ENCODE measurements around the gene VSNL1. TPM values are rescaled to one million over a fixed set of nuclear protein-coding genes. Genes with fewer than 3 reads are reported as not detected.
"Not testable (repeated sequence)": the region's sequence is repeated elsewhere in the genome, so short reads cannot be mapped to it uniquely, and the experiment has no call there.

VSNL1 gene
- total and polyA plus RNA-seq, 12 donors = 7.2 to 51.1 (median 21.2) TPM

DNA sequence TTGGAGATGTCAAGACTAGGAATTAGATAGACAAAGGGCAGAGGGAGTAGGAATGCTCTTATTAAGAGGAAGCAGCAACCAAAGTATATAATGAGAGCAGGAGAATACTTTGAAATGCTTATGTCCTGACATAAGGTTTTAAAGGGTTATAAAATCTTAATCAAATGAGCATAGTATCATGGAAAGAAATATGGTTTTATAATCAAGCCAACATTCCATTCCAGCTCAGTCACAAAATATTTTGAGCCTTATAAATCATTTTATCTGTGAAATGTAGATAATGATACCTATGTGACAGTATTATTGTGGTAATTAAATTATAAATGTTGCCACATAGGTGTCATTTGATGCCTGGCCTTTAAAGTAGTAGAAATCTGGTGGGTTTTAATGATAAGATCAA lies 17.6 kb downstream of the VSNL1 start:
- Histone ChIP-seq H3K27ac (no peak overlapping the region), H3K27me3 (no peaks in the 10 kb centered on the region), H3K4me1 (replicated peaks in 1 of 2) (no peaks in the 10 kb centered on the region), H3K4me3 (no peak overlapping the region), H3K9me3 (replicated peaks in 1 of 3) (no peaks in the 10 kb centered on the region), H3K36me3 (replicated peaks in 1 of 2) (no peaks in the 10 kb centered on the region)
- TF ChIP-seq CTCF (IDR thresholded peaks at IDR 0.05) = no peak
- no peak for TF ChIP-seq POLR2A (IDR thresholded peaks at IDR 0.05)
- intact Hi-C loops (cut with DNase I) = no loop called here
- DNase-seq = no peak

GRCh38 chr2:17558878-17559277 lies 18.4 kb downstream of the VSNL1 start:
- Histone ChIP-seq H3K4me1 (replicated peaks in 1 of 2) (no peaks in the 10 kb centered on the region), H3K27ac (no peak overlapping the region), H3K4me3 (no peak overlapping the region), H3K27me3 (no peaks in the 10 kb centered on the region), H3K36me3 (replicated peaks in 1 of 2) (no peaks in the 10 kb centered on the region), H3K9me3 (replicated peaks in 1 of 3) (no peaks in the 10 kb centered on the region)
- TF ChIP-seq POLR2A (IDR thresholded peaks at IDR 0.05) = no peak
- no peak for TF ChIP-seq CTCF (IDR thresholded peaks at IDR 0.05)
- no peak for DNase-seq
- 58 to 72% (median 65%) methylated on average over 3 of the region's 3 CpGs for WGBS, 4 donors
- intact Hi-C loops (cut with DNase I) = no loop called here

GRCh38 chr2:17565726-17566125 lies 25.2 kb downstream of the VSNL1 start:
- DNase-seq; H3K4me3 ChIP-seq; H3K27ac ChIP-seq; H3K36me3 ChIP-seq (replicated peaks in 1 of 2); H3K4me1 ChIP-seq (replicated peaks in 1 of 2); H3K9me3 ChIP-seq (replicated peaks in 1 of 3); H3K27me3 ChIP-seq; intact Hi-C loops (cut with DNase I): not testable (repeated sequence)
- 80 to 89% (median 85%) methylated on average over 3 of the region's 3 CpGs for WGBS, 4 donors

GRCh38 chr2:17571681-17572080 lies 31.2 kb downstream of the VSNL1 start:
- Histone ChIP-seq H3K27ac (no peak overlapping the region), H3K36me3 (replicated peaks in 1 of 2) (no peaks in the 10 kb centered on the region), H3K4me3 (no peak overlapping the region), H3K4me1 (replicated peaks in 1 of 2) (no peaks in the 10 kb centered on the region), H3K9me3 (replicated peaks in 1 of 3) (no peaks in the 10 kb centered on the region), H3K27me3 (no peaks in the 10 kb centered on the region)
- WGBS, 4 donors = 58 to 75% (median 70%) methylated on average over 1 of the region's 1 CpG
- no peak for DNase-seq
- intact Hi-C loops (cut with DNase I) = no loop called here
- TF ChIP-seq CTCF (IDR thresholded peaks at IDR 0.05) = no peak
- TF ChIP-seq POLR2A (IDR thresholded peaks at IDR 0.05) = no peak

DNA sequence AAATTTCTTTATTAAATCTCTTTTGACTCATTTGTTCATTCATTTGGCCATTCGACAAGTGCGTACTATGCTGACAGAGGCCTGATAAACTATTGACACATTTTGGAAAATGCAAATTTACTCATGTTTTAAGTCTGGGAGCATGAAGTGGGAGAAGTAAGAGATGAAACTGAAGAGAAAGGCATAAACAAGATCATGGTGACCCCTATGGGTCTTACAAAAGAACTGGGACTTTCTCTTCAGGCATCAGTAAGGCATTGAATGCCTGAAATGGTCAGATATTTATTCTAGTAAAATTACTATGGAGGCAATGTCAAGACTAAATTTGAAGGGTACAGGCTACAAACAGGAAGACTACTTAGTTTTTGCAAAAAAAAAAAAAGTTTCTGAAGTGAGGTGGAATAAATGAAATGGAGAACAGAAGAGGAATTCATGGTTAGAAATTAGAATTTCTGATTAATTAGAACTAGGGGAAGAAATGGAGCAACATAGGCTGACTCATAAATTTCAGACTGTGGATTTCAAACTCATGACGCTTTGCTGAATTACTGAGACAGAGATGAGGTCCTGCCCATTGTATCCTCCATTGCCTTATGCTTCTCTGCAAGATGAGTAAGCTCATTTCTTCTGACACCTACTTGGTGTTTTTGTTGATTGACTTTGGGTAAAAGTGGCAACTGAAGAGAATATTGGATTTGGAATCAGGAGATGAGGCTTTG lies 32.7 kb downstream of the VSNL1 start:
- WGBS, 4 donors = 78 to 86% (median 84%) methylated on average over 3 of the region's 3 CpGs
- no peak overlapping the region for H3K4me3 ChIP-seq
- no peaks in the 10 kb centered on the region for H3K9me3 ChIP-seq (replicated peaks in 1 of 3)
- peak overlapping the region in 1 of 5 donors; percentile 31 for H3K27ac ChIP-seq
- intact Hi-C loops (cut with DNase I) = no loop called here
- no peaks in the 10 kb centered on the region for H3K4me1 ChIP-seq (replicated peaks in 1 of 2)
- H3K27me3 ChIP-seq = no peaks in the 10 kb centered on the region
- DNase-seq = no peak
- no peaks in the 10 kb centered on the region for H3K36me3 ChIP-seq (replicated peaks in 1 of 2)
- TF ChIP-seq CTCF (IDR thresholded peaks at IDR 0.05) = peak in 1 of 6 experiments; percentile 11
- no peak for TF ChIP-seq POLR2A (IDR thresholded peaks at IDR 0.05)
